AG04450 (cell line): ENCODE results near the gene DCST2. TPM values are rescaled to one million over a fixed set of nuclear protein-coding genes. Genes with fewer than 3 reads are reported as not detected.

Source experiments
- CTCF ChIA-PET: fragments of 300-600, 350-600 bp; formaldehyde crosslinking; extraction: SDS; loops from one replicate; lab custom pipeline; 2022; ENCODE audit warnings: antibody characterized with exemption, inconsistent platforms; lab: Charles Lee
- POLR2A ChIA-PET: fragments of 350-600 bp; formaldehyde crosslinking; extraction: SDS; loops from one replicate; lab custom pipeline; 2021; ENCODE audit warnings: antibody characterized with exemption, inconsistent platforms; lab: Yijun Ruan, JAX
- DNase-seq: peaks from one replicate; pipeline ENCODE4 v3.0.0-alpha.2; 2011; ENCODE audit warnings: low read depth, low spot score
- H3K27ac ChIP-seq: one replicate; pipeline ENCODE4 v1.5.1; 2012; ENCODE audit warnings: low read depth, low read length, control low read depth
- H3K27me3 ChIP-seq: one replicate; pipeline ENCODE4 v1.6.0; 2012; ENCODE audit warnings: low read length; ENCODE audit not compliant: control insufficient read depth, insufficient read depth
- H3K4me3 ChIP-seq: 2 replicates; pipeline ENCODE4 v1.5.1; 2011; ENCODE audit warnings: mild to moderate bottlenecking, low read depth, low read length, control low read depth
- H3K9me3 ChIP-seq: 2 replicates; pipeline ENCODE4 v1.5.1; 2012; ENCODE audit warnings: low read length; ENCODE audit not compliant: control insufficient read depth, insufficient read depth
- CTCF ChIP-seq: IDR thresholded peaks from 2 replicates; pipeline ENCODE4 v1.5.1; 2011; ENCODE audit warnings: low read depth, low read length, control low read depth, inconsistent platforms
- polyA plus RNA-seq: library from polyadenylated mRNA; depleted of rRNA; stranded (reverse); fragments of >200 nt; gene quantifications from 2 replicates; pipeline ENCODE4 v1.2.3, GENCODE V29; 2011

Gene DCST2
- polyA plus RNA-seq, 1 experiment, result 0.07 TPM

- POLR2A ChIA-PET, result interaction anchor here (0.7 to 5.0 kb wide), 8 partner anchors 10 to 702 kb away, joined by 4 to 59 read pairs (median 10); partner anchors contain the start of genes FLAD1 and PYGO2
- Histone ChIP-seq H3K27me3 (no peaks in the 10 kb centered on the region), H3K27ac (peak overlapping the region; percentile 100), H3K9me3 (peaks cover 3% of the 10 kb centered on the region; the same call in 1 of the 2 replicates), H3K4me3 (peak overlapping the region; percentile 77)
- CTCF ChIA-PET, result interaction anchor here (1.0 to 1.4 kb wide), 4 partner anchors 20 to 81 kb away, joined by 3 to 6 read pairs (median 4); partner anchors contain the start of gene LENEP
- DNase-seq, result peak; percentile 93
- peak; percentile 36 for TF ChIP-seq CTCF
Observed at GRCh38 chr1:154973344-154974101, 60.1 kb downstream of the DCST2 start.

- peak overlapping the region; percentile 100 for H3K27ac ChIP-seq
- H3K27me3 ChIP-seq, result no peaks in the 10 kb centered on the region
- CTCF ChIA-PET, result interaction anchor here (1.0 to 4.4 kb wide), 5 partner anchors 26 to 413 kb away, joined by 4 to 19 read pairs (median 6); no protein-coding TSS in a partner anchor
- peaks cover 3% of the 10 kb centered on the region; the same call in 1 of the 2 replicates for H3K9me3 ChIP-seq
- TF ChIP-seq CTCF, result no peak
- peak; percentile 86 for DNase-seq
- POLR2A ChIA-PET, result interaction anchor here (0.6 to 5.0 kb wide), 6 partner anchors 11 to 93 kb away, joined by 4 to 59 read pairs (median 10); partner anchors contain the start of genes ADAM15, PBXIP1 and PYGO2
- H3K4me3 ChIP-seq, result peak overlapping the region; percentile 77
Observed at GRCh38 chr1:154972517-154973343, 60.9 kb downstream of the DCST2 start.

- DNase-seq, result no peak
- ChIA-PET POLR2A (interaction anchor here (2.1 to 5.0 kb wide), 5 partner anchors 11 to 79 kb away, joined by 5 to 59 read pairs (median 15); partner anchors contain the start of genes ADAM15, FLAD1, PBXIP1 and PYGO2), CTCF (interaction anchor here (2.1 to 4.4 kb wide), 3 partner anchors 16 to 413 kb away, joined by 8 to 19 read pairs (median 10); partner anchors contain the start of gene PBXIP1)
- TF ChIP-seq CTCF, result no peak
- peaks cover 3% of the 10 kb centered on the region; the same call in 1 of the 2 replicates for H3K9me3 ChIP-seq
- H3K4me3 ChIP-seq, result peak overlapping the region; percentile 77
- no peaks in the 10 kb centered on the region for H3K27me3 ChIP-seq
- peak overlapping the region; percentile 100 for H3K27ac ChIP-seq
Observed at GRCh38 chr1:154972213-154972516, 61.4 kb downstream of the DCST2 start.

- Histone ChIP-seq H3K9me3 (peaks cover 3% of the 10 kb centered on the region; the same call in 1 of the 2 replicates), H3K27me3 (no peaks in the 10 kb centered on the region), H3K4me3 (peak overlapping the region; percentile 61), H3K27ac (peak overlapping the region; percentile 90)
- CTCF ChIA-PET, result interaction anchor here (1.0 to 4.4 kb wide), 6 partner anchors 16 to 412 kb away, joined by 3 to 19 read pairs (median 7); partner anchors contain the start of genes ADAM15, KRTCAP2 and PBXIP1
- no peak for DNase-seq
- no peak for TF ChIP-seq CTCF
- POLR2A ChIA-PET, result interaction anchor here (0.9 to 5.0 kb wide), 9 partner anchors 10 to 80 kb away, joined by 4 to 59 read pairs (median 10); partner anchors contain the start of genes ADAM15, FLAD1, LENEP and PBXIP1
Observed at GRCh38 chr1:154971341-154971998, 62.1 kb downstream of the DCST2 start.
